Activated CD4-positive, alpha-beta memory T cell treated with anti-CD3 and anti-CD28 coated beads for 36 hours (primary cell): Measurements from ENCODE around the gene ARSB. TPM values are rescaled to one million over a fixed set of nuclear protein-coding genes. Genes with fewer than 3 reads are reported as not detected.

ENCODE experiments used
- CTCF ChIA-PET: fragments of 350-600 bp; sonication (Branson Sonifier 250); formaldehyde crosslinking; loops from one replicate; lab custom pipeline; 2021; ENCODE audit warnings: antibody characterized with exemption, inconsistent platforms; lab: Charles Lee
- POLR2A ChIA-PET: fragments of 350-600 bp; sonication (Branson Sonifier 250); formaldehyde crosslinking; loops from one replicate; lab custom pipeline; 2021; ENCODE audit warnings: antibody characterized with exemption; lab: Charles Lee
- DNase-seq: peaks from one replicate; pipeline ENCODE4 v3.0.0-alpha.2; 2020
- H3K27ac Mint-ChIP-seq: one replicate; pipeline ENCODE4 v1.8.0; 2021; ENCODE audit warnings: mixed read lengths
- H3K27me3 Mint-ChIP-seq: one replicate; pipeline ENCODE4 v1.8.0; 2021; ENCODE audit warnings: mixed read lengths
- H3K36me3 Mint-ChIP-seq: one replicate; pipeline ENCODE4 v1.8.0; 2021; ENCODE audit warnings: mixed read lengths
- H3K4me1 Mint-ChIP-seq: one replicate; pipeline ENCODE4 v1.8.0; 2021; ENCODE audit warnings: low read depth, mixed read lengths
- H3K4me3 Mint-ChIP-seq: one replicate; pipeline ENCODE4 v1.8.0; 2021; ENCODE audit warnings: mild to moderate bottlenecking, mixed read lengths
- H3K9me3 Mint-ChIP-seq: one replicate; pipeline ENCODE4 v1.8.0; 2021; ENCODE audit warnings: mixed read lengths
- intact Hi-C: fragments of 100-400 bp; cut with micrococcal nuclease; formaldehyde crosslinking; loops from one replicate; pipeline ENCODE4 v1.15.1; 2023
- total RNA-seq, 2 experiments: library from RNA; stranded (reverse); gene quantifications; one replicate each; pipeline ENCODE4 v1.2.3, GENCODE V29; 2021

Gene ARSB
- total RNA-seq, 2 experiments from 2014 or later: 9.3 to 9.9 TPM

DNA sequence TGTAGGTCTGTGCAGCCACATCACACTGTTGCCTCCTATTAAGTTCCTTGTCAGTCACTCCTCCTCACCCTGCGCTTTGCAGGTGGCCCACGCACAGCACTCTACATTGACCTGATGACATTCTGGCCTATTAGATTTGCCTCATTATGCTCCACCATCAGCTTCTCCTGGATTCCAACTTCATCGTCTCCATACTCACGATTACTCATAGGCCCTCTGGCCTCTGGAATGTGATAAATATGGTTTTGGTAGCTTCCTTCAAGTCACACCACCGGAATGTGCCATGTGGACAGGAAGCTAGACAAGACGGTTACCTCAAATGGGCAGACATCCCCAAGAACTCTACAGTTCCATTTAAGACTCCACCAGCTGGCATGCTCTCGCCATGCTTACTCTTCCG lies 178.6 kb downstream of the ARSB start:
- intact Hi-C loops: no loop called here
- DNase-seq: no peak
- Mint-ChIP-seq H3K36me3 (peaks cover 7% of the 10 kb centered on the region), H3K9me3 (peaks cover 3% of the 10 kb centered on the region), H3K4me1 (no peaks in the 10 kb centered on the region), H3K27ac (no peak overlapping the region), H3K4me3 (no peak overlapping the region), H3K27me3 (no peaks in the 10 kb centered on the region)
- ChIA-PET CTCF (no interaction called here), POLR2A (no interaction called here)

DNA sequence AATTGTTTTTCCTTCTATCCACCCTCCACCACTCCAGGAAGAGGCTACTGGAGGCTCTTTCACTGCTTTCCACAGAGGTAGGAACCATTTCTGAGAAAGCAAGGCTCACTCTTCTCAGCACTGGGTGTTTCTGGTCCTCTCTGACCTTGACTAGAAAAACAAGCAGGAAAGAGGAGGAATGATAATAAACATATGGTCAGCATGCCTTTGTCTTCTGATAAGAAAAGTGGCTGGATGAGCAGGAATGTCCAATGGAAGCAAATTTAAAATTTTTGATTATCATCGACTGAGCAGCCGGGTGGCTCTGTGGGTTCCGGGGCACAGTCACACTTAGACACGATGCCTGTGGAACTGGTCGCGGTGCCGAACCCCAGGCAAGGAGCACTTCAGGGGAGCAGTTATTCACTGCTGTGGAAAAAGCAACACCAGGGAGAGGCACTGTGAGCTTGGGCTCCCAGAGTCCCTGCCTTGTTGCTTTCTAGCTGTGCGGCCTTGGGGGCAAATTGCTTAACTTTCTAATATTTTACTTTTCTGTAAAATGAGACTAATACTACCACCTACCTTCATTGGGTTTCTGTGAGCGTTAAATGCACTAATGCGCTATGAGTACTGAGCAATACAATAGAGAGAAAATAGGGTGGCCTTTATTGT lies 179.5 kb downstream of the ARSB start:
- ChIA-PET CTCF (no interaction called here), POLR2A (no interaction called here)
- Mint-ChIP-seq H3K4me3 (no peak overlapping the region), H3K27ac (no peak overlapping the region), H3K36me3 (peaks cover 15% of the 10 kb centered on the region), H3K27me3 (no peaks in the 10 kb centered on the region), H3K4me1 (no peaks in the 10 kb centered on the region), H3K9me3 (peaks cover 13% of the 10 kb centered on the region)
- intact Hi-C loops: no loop called here
- no peak for DNase-seq

GRCh38 chr5:78804995-78805394 lies 180.1 kb downstream of the ARSB start:
- H3K36me3 Mint-ChIP-seq: peaks cover 16% of the 10 kb centered on the region
- H3K4me1 Mint-ChIP-seq: no peaks in the 10 kb centered on the region
- H3K27me3 Mint-ChIP-seq: no peaks in the 10 kb centered on the region
- H3K4me3 Mint-ChIP-seq: no peak overlapping the region
- no peak for DNase-seq
- POLR2A ChIA-PET: no interaction called here
- CTCF ChIA-PET: no interaction called here
- H3K9me3 Mint-ChIP-seq: peaks cover 14% of the 10 kb centered on the region
- intact Hi-C loops: no loop called here
- no peak overlapping the region for H3K27ac Mint-ChIP-seq

GRCh38 chr5:78803941-78804340 lies 181.2 kb downstream of the ARSB start:
- Mint-ChIP-seq H3K27ac (no peak overlapping the region), H3K4me1 (no peaks in the 10 kb centered on the region), H3K9me3 (peaks cover 14% of the 10 kb centered on the region), H3K36me3 (peaks cover 21% of the 10 kb centered on the region), H3K27me3 (no peaks in the 10 kb centered on the region), H3K4me3 (no peak overlapping the region)
- POLR2A ChIA-PET: no interaction called here
- intact Hi-C loops: no loop called here
- CTCF ChIA-PET: interaction anchor here (0.6 kb wide), 1 partner anchor 26 kb away, joined by 3 read pairs; no protein-coding TSS in a partner anchor
- DNase-seq: no peak

DNA sequence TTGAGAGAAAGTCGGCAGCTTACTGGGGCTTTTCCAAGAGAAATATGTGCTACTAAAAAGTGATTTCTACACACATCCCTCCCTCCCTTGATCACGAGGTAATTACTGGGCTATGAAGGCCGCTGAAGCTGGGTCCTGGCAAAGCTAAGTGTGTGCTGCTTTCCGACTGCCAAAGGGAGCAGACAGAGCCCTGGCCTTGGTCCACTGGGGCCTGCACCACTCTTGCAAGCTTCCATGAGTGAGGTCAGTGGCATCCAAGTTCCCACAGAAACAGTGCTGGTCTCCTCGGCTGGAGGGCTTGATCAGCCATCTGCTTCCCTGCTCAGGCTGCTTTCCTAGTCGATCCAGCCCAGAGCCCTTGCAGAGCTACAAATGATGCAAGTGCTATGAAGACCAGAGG lies 181.8 kb downstream of the ARSB start:
- Mint-ChIP-seq H3K4me3 (no peak overlapping the region), H3K27ac (no peak overlapping the region), H3K27me3 (no peaks in the 10 kb centered on the region), H3K36me3 (peaks cover 21% of the 10 kb centered on the region), H3K4me1 (no peaks in the 10 kb centered on the region), H3K9me3 (peaks cover 14% of the 10 kb centered on the region)
- POLR2A ChIA-PET: no interaction called here
- intact Hi-C loops: no loop called here
- DNase-seq: no peak
- CTCF ChIA-PET: no interaction called here

DNA sequence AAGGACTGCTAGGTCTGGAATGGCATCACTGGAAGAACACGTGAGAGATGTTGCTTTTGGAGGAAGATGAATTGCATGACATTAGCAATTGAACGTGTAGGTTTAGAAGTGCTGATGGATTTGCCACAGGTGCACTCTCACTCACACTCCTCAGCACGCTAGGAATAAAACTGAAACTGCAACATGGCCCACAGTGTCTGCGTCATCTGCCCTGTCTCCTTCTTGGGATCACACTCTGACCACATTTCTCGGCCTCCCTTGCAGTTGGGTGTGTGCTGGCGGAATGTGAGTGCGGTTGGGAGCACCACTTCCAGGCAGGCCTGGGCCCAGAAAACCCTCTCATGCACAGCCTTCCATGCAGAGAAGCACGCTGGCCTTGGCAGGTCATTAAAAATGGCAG lies 183.7 kb downstream of the ARSB start:
- CTCF ChIA-PET: no interaction called here
- H3K4me1 Mint-ChIP-seq: peaks cover 3% of the 10 kb centered on the region
- peaks cover 21% of the 10 kb centered on the region for H3K36me3 Mint-ChIP-seq
- peaks cover 14% of the 10 kb centered on the region for H3K9me3 Mint-ChIP-seq
- no peak for DNase-seq
- intact Hi-C loops: no loop called here
- POLR2A ChIA-PET: no interaction called here
- H3K27ac Mint-ChIP-seq: no peak overlapping the region
- H3K4me3 Mint-ChIP-seq: no peak overlapping the region
- H3K27me3 Mint-ChIP-seq: no peaks in the 10 kb centered on the region

DNA sequence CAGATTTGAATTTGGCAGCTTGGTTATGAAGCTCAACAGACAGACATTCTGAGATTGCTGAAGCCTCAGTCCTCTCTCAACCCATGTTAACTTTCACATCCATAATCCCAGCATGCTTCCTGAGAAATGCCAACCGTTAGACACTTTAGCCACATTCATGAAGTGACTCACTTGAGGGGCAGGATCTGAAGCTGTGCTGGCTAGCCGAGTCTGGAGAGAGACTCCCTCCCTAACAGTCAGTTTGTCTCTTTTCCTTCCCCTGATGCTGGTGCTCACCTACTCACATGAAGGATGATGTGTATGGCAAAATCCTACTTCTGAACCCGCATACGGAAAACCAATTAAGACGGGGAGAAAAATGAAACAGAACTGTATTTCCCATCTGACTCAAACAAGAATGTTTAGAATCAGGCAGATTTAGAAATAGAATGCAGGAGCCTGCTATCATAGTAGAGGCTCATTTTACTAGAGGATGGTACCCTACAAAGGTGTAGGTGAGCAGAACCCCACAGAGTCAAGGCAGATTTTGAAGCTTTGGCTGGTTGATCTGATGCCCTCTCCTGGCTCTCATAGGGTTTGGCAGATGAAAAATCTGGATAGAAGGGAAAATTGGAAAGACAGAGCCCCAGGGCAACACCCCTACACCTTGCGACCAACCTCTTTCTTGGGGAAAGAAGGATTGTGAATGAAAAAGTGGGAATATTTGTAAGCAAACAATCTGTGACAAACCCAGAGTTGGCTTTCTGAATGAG lies 185.7 kb downstream of the ARSB start:
- Mint-ChIP-seq H3K36me3 (peaks cover 21% of the 10 kb centered on the region), H3K9me3 (peaks cover 14% of the 10 kb centered on the region), H3K4me3 (no peak overlapping the region), H3K27me3 (no peaks in the 10 kb centered on the region), H3K4me1 (peaks cover 9% of the 10 kb centered on the region), H3K27ac (no peak overlapping the region)
- DNase-seq: no peak
- intact Hi-C loops: no loop called here
- ChIA-PET POLR2A (no interaction called here), CTCF (no interaction called here)

- POLR2A ChIA-PET: no interaction called here
- peaks cover 14% of the 10 kb centered on the region for H3K9me3 Mint-ChIP-seq
- no peak for DNase-seq
- no peaks in the 10 kb centered on the region for H3K27me3 Mint-ChIP-seq
- H3K4me1 Mint-ChIP-seq: peaks cover 9% of the 10 kb centered on the region
- no peak overlapping the region for H3K4me3 Mint-ChIP-seq
- no peak overlapping the region for H3K27ac Mint-ChIP-seq
- intact Hi-C loops: no loop called here
- peaks cover 21% of the 10 kb centered on the region for H3K36me3 Mint-ChIP-seq
- CTCF ChIA-PET: interaction anchor here (0.6 kb wide), 1 partner anchor 124 kb away, joined by 3 read pairs; no protein-coding TSS in a partner anchor
These were observed 186.5 kb downstream of the ARSB start for GRCh38 chr5:78798673-78799029.

DNA sequence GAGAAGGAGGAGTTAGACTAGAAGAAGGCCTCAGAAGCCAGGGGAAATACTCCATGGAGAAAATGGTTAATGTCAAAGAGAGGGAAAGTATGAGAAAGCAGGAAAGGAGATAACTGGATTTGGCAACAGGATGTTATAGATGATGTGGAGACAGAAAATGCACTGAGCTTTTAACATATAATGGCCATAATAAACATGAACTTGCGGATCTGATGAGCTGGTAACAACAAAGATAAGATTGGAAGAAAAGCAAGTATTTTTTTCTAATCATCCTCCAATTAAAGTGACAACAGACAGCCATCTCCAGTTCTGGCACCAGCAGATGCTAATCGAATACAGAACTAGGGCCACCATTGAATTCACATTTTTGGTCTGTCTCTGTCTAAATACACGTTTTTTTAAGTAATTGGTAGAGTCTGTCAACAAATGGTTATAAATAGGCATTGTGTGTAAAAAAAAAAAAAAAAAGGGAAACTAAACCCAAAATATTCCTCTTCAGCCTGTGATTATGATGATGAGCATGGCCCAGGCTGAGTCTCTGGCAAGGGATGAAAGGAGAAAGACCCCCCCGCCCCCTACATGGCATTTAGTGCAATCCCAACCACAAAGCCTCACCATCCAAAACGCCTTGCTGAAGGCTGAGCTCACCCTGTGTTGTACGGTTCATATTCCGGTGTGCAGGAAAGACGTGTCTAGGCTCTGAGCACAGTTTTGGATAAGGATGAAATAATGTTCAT lies 187.0 kb downstream of the ARSB start:
- Mint-ChIP-seq H3K4me3 (no peak overlapping the region), H3K27me3 (no peaks in the 10 kb centered on the region), H3K36me3 (peaks cover 21% of the 10 kb centered on the region), H3K9me3 (peaks cover 14% of the 10 kb centered on the region), H3K4me1 (peaks cover 9% of the 10 kb centered on the region), H3K27ac (no peak overlapping the region)
- CTCF ChIA-PET: interaction anchor here (0.6 kb wide), 1 partner anchor 124 kb away, joined by 3 read pairs; no protein-coding TSS in a partner anchor
- intact Hi-C loops: no loop called here
- no peak for DNase-seq
- POLR2A ChIA-PET: no interaction called here

DNA sequence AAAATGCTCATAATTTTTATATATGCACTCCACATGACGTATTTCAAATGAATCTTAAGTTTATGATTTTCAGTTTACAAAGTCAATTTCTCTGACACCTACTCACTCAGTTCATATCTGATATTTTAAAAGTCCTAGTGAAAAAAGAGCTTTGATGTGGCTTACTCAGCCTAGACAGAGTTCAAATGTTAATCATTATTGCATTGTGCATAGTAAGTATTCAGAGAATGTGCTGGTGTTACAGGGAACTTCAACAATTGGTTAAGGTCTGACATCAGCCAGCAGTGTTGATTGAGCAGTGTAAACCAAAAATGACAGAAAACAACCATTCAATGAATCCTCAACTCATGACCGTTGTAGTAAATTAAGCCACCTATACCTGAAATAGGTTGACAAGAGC lies 189.4 kb downstream of the ARSB start:
- intact Hi-C loops: no loop called here
- no peak overlapping the region for H3K27ac Mint-ChIP-seq
- no peak overlapping the region for H3K4me3 Mint-ChIP-seq
- CTCF ChIA-PET: no interaction called here
- POLR2A ChIA-PET: no interaction called here
- H3K4me1 Mint-ChIP-seq: peaks cover 9% of the 10 kb centered on the region
- DNase-seq: no peak
- peaks cover 2% of the 10 kb centered on the region for H3K9me3 Mint-ChIP-seq
- H3K36me3 Mint-ChIP-seq: peaks cover 7% of the 10 kb centered on the region
- no peaks in the 10 kb centered on the region for H3K27me3 Mint-ChIP-seq

- H3K36me3 Mint-ChIP-seq: peaks cover 4% of the 10 kb centered on the region
- H3K4me1 Mint-ChIP-seq: peaks cover 9% of the 10 kb centered on the region
- H3K9me3 Mint-ChIP-seq: no peaks in the 10 kb centered on the region
- intact Hi-C loops: no loop called here
- ChIA-PET CTCF (no interaction called here), POLR2A (no interaction called here)
- no peak overlapping the region for H3K27ac Mint-ChIP-seq
- no peak overlapping the region for H3K4me3 Mint-ChIP-seq
- H3K27me3 Mint-ChIP-seq: no peaks in the 10 kb centered on the region
- DNase-seq: no peak
These were observed 190.4 kb downstream of the ARSB start for GRCh38 chr5:78794693-78795215.

DNA sequence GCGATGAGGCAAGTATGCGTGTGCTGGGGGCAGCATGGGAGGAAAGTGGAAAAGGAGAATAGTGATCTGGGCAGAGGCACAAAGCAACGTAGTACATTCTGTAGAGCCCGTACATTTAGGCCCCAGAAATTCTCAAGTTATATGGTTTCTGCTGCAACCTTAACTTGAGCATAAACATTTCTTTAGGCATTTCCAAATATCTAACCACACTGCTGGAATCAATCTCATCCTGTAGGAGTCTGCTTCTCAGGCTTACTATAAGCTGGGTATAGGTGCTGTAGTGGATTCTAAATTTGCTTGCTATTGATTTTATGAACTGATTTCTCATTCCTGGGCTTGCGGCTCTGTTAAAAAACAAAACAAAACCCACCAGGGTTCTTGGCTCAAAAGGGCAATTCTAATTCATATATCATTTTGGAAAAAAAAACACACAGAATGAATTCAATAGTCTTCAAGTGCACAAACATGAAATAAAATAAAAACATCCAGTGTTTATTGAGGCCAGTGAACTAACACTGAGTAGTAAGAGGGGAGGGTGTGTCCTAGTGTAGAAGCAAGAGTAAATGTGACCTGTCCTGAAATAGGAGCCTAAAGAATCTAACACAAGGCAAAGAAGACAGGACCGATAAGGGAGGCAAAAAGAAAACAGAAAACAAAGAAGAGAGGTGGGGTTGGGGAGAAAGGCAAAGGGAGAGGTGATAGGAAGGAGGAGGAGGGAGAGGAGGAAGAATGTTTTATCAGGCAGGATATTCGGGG lies 191.0 kb downstream of the ARSB start:
- peaks cover 9% of the 10 kb centered on the region for H3K4me1 Mint-ChIP-seq
- no peak overlapping the region for H3K4me3 Mint-ChIP-seq
- H3K27me3 Mint-ChIP-seq: no peaks in the 10 kb centered on the region
- no peak overlapping the region for H3K27ac Mint-ChIP-seq
- intact Hi-C loops: no loop called here
- no peak for DNase-seq
- CTCF ChIA-PET: no interaction called here
- H3K9me3 Mint-ChIP-seq: no peaks in the 10 kb centered on the region
- POLR2A ChIA-PET: no interaction called here
- H3K36me3 Mint-ChIP-seq: no peaks in the 10 kb centered on the region
